ENCODE measurements around the gene ZDHHC16. TPM values are rescaled to one million over a fixed set of nuclear protein-coding genes. Genes with fewer than 3 reads are reported as not detected.

The ZDHHC16 gene
- 30.4 TPM for total RNA-seq

GRCh38 chr10:97445722-97446639, at the start of gene ZDHHC16, which contains the start of gene EXOSC1:
Gene ZDHHC16, plus strand, starts transcription at chr10:97446175. Its CDS starts 5,501 bp downstream, at chr10:97451676.
Gene EXOSC1, minus strand, starts transcription at chr10:97446006. Its CDS starts 21 bp downstream, at chr10:97445985.
- peak in 1 of 3 experiments; percentile 23 for TF ChIP-seq CTCF (IDR thresholded peaks at IDR 0.05)
- Histone ChIP-seq H3K27me3 (no peaks in the 10 kb centered on the region), H3K27ac (peak within 1 kb of the TSS; percentile 41 to 66), H3K36me3 (peaks cover 8 to 9% of the 10 kb centered on the region in 2 donors), H3K4me3 (peak within 1 kb of the TSS; percentile 87 to 98), H3K9me3 (no peaks in the 10 kb centered on the region), H3K4me1 (peaks cover 7 to 30% of the 10 kb centered on the region in 2 donors)
- intact Hi-C loops (cut with DNase I) = loop anchor here (1.0 to 2.0 kb wide), 3 partner anchors 19 to 53 kb away; partner anchors contain the start of genes PGAM1 and RRP12
- peak; percentile 87 to 96 for DNase-seq (ENCODE audit: low spot score in 2 of 2)

DNA sequence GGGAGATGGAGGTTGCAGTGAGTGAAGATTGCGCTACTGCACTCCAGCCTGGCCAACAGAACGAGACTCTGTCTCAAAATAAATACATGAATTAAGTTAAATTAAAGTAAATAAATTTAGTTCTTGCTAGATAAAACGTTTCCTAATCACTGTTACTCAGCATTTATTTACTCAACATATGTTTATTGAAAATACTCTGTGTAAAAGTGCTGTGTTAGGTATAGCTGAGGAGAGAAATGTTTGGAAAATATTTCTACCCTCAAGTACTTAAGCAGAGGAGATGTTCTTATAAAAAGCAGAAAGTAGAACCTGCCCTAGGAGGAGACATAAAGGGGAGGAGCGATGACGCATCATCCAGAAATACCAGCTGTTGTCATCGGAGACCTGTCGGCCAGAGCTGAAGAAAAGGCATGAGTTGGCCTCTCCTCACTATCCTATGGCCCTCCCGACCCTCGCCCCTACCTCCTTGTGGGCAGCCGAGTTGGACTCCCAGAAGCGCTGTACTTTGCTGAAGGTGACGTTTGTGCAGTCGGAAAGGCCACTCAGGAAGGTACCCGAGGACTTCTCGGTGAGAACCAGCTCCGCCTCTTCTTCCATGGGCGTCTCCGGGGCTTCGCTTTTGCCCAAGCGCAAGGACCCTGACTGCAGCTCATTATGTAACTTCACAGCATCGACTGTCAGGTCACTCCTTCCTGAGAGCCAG, 46.0 kb upstream of the ZDHHC16 start:
- peak overlapping the region in 1 of 2 donors; percentile 79 for H3K27ac ChIP-seq
- H3K9me3 ChIP-seq = no peaks in the 10 kb centered on the region
- peaks cover 10 to 14% of the 10 kb centered on the region in 2 donors for H3K36me3 ChIP-seq
- no peaks in the 10 kb centered on the region for H3K27me3 ChIP-seq
- no peak for TF ChIP-seq CTCF (IDR thresholded peaks at IDR 0.05)
- H3K4me3 ChIP-seq = peak overlapping the region; percentile 74 to 85
- DNase-seq (ENCODE audit: low spot score in 2 of 2) = no peak
- peaks cover 7 to 9% of the 10 kb centered on the region in 2 donors for H3K4me1 ChIP-seq
- intact Hi-C loops (cut with DNase I) = loop anchor here (2.0 kb wide), 5 partner anchors 27 to 107 kb away; partner anchors contain the start of genes ARHGAP19, EXOSC1, FRAT2 and MMS19

- H3K9me3 ChIP-seq = no peaks in the 10 kb centered on the region
- peak in 1 of 3 experiments; percentile 9 for TF ChIP-seq CTCF (IDR thresholded peaks at IDR 0.05)
- H3K4me1 ChIP-seq = peaks cover 7 to 9% of the 10 kb centered on the region in 2 donors
- peaks cover 10 to 12% of the 10 kb centered on the region in 2 donors for H3K36me3 ChIP-seq
- peak within 1 kb of the TSS; percentile 74 to 85 for H3K4me3 ChIP-seq
- peak within 1 kb of the TSS; percentile 79 for H3K27ac ChIP-seq
- peak; percentile 72 to 96 for DNase-seq (ENCODE audit: low spot score in 2 of 2)
- H3K27me3 ChIP-seq = no peaks in the 10 kb centered on the region
- intact Hi-C loops (cut with DNase I) = loop anchor here (2.0 kb wide), 5 partner anchors 26 to 108 kb away; partner anchors contain the start of genes ARHGAP19, EXOSC1, FRAT2 and MMS19
Observed at GRCh38 chr10:97400665-97401454, 45.1 kb upstream of the ZDHHC16 start, which contains the start of gene RRP12. Gene RRP12, minus strand, starts transcription at chr10:97401340. Its CDS starts 109 bp downstream, at chr10:97401231.

GRCh38 chr10:97401455-97401919, 44.5 kb upstream of the ZDHHC16 start:
- DNase-seq (ENCODE audit: low spot score in 2 of 2) = no peak
- Histone ChIP-seq H3K27ac (peak overlapping the region; percentile 79), H3K4me1 (peaks cover 7 to 9% of the 10 kb centered on the region in 2 donors), H3K4me3 (peak overlapping the region; percentile 74 to 85), H3K36me3 (peaks cover 5 to 6% of the 10 kb centered on the region in 2 donors), H3K9me3 (no peaks in the 10 kb centered on the region), H3K27me3 (no peaks in the 10 kb centered on the region)
- TF ChIP-seq CTCF (IDR thresholded peaks at IDR 0.05) = no peak
- intact Hi-C loops (cut with DNase I) = loop anchor here (2.0 kb wide), 5 partner anchors 25 to 109 kb away; partner anchors contain the start of genes ARHGAP19, EXOSC1, FRAT2 and MMS19
